ENCODE measurements around the gene ZBTB7C. TPM values are rescaled to one million over a fixed set of nuclear protein-coding genes. Genes with fewer than 3 reads are reported as not detected.

Gene ZBTB7C
- total RNA-seq, 4 donors from 2014 or later = 38.2 to 92.3 (median 52.4) TPM

DNA sequence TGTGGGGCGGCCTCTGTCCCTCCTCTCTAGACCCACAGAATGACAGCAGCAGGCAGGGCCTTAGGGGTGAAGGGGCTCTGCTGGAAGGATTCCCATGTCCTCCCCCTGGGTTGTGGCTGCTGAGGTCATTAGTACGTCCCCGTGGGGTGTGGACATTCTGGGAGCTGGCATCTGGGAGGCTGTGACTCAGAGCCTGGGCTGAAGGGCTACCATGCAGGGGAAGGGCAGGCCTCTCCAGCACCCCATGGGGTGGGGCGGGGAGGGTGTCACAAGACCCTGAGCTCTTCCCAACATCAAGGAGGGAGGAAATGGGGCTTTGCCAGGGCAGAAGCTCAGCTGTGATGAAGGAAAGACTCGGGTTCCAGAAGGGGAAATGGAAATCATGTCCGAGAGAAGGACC lies 373.0 kb downstream of the ZBTB7C start:
- Histone ChIP-seq H3K9me3 (no peaks in the 10 kb centered on the region), H3K27ac (peak overlapping the region; percentile 15 to 63 (median 53)), H3K36me3 (peaks cover 10 to 67% (median 16%) of the 10 kb centered on the region in 3 donors), H3K4me3 (no peak overlapping the region), H3K4me1 (peaks cover 19 to 84% (median 20%) of the 10 kb centered on the region in 3 donors), H3K27me3 (no peaks in the 10 kb centered on the region)
- 61 to 80% methylated on average over 3 of the region's 6 CpGs for WGBS, 2 donors
- intact Hi-C loops (cut with DNase I) = loop anchor here (10.0 kb wide), 2 partner anchors 309 to 409 kb away; no protein-coding TSS in a partner anchor
- DNase-seq = no peak
- TF ChIP-seq, protein P1, sequence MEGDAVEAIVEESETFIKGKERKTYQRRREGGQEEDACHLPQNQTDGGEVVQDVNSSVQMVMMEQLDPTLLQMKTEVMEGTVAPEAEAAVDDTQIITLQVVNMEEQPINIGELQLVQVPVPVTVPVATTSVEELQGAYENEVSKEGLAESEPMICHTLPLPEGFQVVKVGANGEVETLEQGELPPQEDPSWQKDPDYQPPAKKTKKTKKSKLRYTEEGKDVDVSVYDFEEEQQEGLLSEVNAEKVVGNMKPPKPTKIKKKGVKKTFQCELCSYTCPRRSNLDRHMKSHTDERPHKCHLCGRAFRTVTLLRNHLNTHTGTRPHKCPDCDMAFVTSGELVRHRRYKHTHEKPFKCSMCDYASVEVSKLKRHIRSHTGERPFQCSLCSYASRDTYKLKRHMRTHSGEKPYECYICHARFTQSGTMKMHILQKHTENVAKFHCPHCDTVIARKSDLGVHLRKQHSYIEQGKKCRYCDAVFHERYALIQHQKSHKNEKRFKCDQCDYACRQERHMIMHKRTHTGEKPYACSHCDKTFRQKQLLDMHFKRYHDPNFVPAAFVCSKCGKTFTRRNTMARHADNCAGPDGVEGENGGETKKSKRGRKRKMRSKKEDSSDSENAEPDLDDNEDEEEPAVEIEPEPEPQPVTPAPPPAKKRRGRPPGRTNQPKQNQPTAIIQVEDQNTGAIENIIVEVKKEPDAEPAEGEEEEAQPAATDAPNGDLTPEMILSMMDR (IDR thresholded peaks at IDR 0.05) = no peak
- no peak for TF ChIP-seq POLR2A (IDR thresholded peaks at IDR 0.05)

DNA sequence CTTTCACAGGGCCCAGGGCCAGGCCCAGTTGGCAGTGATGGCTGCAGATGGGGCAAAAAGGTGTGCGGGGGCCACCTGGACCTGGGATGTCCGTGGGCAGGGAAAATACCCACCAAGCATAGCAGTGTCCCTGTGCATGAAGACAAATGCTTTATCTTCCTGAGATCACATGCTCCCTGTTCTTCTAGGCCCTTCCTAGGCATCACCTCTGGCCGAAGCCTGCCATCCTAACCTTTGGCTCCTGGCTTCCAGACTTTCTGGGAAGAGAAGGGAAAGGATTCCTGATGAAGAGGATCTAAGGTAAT lies 373.7 kb downstream of the ZBTB7C start:
- no peaks in the 10 kb centered on the region for H3K27me3 ChIP-seq
- peaks cover 10 to 60% (median 10%) of the 10 kb centered on the region in 3 donors for H3K36me3 ChIP-seq
- 83 to 84% methylated on average over 1 to 3 of the region's 3 CpGs for WGBS, 2 donors
- no peak overlapping the region for H3K4me3 ChIP-seq
- H3K9me3 ChIP-seq = no peaks in the 10 kb centered on the region
- intact Hi-C loops (cut with DNase I) = loop anchor here (10.0 kb wide), 2 partner anchors 309 to 409 kb away; no protein-coding TSS in a partner anchor
- DNase-seq = no peak
- H3K27ac ChIP-seq = peak overlapping the region in 3 of 4 donors; percentile 44 to 63 (median 62)
- TF ChIP-seq, protein P1 (IDR thresholded peaks at IDR 0.05) = no peak
- no peak for TF ChIP-seq POLR2A (IDR thresholded peaks at IDR 0.05)
- peaks cover 24 to 92% (median 24%) of the 10 kb centered on the region in 3 donors for H3K4me1 ChIP-seq

DNA sequence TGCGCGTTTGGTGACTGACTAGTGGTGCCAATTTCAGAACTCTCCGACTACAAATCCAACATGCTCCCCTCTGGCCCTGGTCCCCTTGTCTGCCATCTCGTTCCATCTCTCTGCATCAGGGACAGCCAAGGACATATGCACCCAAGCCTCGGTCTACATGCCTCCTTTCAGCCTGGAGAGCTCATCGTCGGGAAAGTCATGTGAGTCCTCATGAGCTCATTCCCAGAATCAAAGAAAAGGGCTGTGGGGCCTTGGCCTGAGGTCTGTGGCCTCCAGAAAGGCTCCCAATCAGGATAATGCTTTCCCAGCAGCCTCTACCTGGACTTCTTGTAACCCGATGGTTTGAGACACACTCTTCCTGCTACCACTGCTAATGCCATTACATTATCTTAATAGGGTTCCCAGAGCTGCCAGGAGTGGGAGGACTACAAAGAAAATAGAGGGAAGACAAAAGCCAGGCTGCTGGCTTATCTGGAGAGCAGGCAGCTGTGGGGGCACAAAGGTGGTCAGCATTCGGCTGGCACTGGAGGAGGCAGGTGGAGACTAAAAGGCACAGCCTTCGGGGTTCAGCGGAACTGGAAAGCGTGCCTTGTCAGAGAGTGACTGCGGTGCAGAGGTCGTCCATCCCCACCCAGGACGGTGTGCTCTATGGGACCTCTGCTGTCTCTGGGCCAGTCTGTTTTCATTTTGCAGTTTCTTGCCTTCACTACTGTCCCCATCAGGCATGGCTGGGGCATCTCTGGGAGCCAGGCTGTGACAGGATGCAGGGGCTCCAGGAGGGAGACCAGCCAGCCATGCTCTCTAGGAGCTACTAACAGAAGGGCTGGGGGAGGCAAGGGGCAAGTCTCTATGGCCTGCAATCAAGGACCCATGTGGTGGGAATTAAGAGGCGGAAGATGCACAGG lies 374.3 kb downstream of the ZBTB7C start:
- Histone ChIP-seq H3K36me3 (peaks cover 4 to 54% (median 8%) of the 10 kb centered on the region in 3 donors), H3K4me1 (peaks cover 30 to 97% (median 30%) of the 10 kb centered on the region in 3 donors), H3K27ac (peak overlapping the region in 3 of 4 donors; percentile 35 to 63 (median 44)), H3K9me3 (no peaks in the 10 kb centered on the region), H3K4me3 (no peak overlapping the region), H3K27me3 (no peaks in the 10 kb centered on the region)
- intact Hi-C loops (cut with DNase I) = loop anchor here (10.0 kb wide), 2 partner anchors 310 to 410 kb away; no protein-coding TSS in a partner anchor
- WGBS, 2 donors = 84 to 90% methylated on average over 12 to 16 of the region's 16 CpGs
- no peak for TF ChIP-seq POLR2A (IDR thresholded peaks at IDR 0.05)
- TF ChIP-seq, protein P1 (IDR thresholded peaks at IDR 0.05) = no peak
- DNase-seq = no peak

DNA sequence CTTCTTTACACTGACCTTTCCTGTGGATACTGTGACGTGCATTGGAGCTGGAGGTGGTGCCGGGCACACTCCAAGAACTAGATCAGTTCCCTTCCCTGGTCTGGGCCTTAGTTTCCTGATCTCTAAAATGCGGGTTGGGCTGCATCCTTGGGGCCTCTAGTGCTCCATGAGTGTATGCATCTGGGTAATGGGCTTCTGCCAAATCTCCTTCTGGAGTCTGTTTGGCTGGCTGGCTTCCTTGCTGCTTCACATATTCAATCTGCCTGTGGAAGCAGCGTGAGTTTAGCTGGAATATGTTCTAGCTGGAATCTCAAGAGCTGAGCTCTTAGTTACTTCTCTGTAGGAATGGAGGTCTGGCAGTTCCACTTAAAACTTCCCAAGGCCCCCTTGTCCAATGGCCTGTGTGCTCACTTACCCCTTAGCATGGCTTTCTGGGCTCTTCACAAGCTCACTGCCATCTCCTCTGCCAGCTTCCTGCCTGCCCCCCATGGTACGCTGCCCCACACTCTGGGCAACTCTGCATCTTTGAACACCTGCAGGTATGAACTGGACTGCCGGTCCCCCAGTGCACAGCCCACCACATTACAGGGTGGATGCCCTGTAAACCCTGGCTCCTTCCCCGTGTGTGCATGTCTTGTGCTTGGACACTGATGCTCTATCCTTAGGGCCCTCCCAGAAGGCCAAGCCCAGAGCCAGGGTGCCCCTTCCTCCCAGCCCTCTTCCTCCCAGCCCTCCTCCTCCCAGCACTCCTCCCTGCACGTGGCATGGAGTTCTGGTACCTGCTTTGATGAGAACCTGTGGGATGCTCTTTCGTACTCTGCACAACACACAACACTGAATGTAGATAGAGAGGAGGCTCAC lies 375.2 kb downstream of the ZBTB7C start:
- Histone ChIP-seq H3K9me3 (no peaks in the 10 kb centered on the region), H3K27ac (peak overlapping the region; percentile 33 to 61 (median 40)), H3K27me3 (no peaks in the 10 kb centered on the region), H3K4me3 (no peak overlapping the region), H3K36me3 (peaks cover 0 to 53% (median 4%) of the 10 kb centered on the region in 3 donors), H3K4me1 (peaks cover 30 to 97% (median 35%) of the 10 kb centered on the region in 3 donors)
- DNase-seq = no peak
- WGBS, 2 donors = 75 to 76% methylated on average over 7 to 9 of the region's 9 CpGs
- intact Hi-C loops (cut with DNase I) = loop anchor here (10.0 kb wide), 2 partner anchors 311 to 411 kb away; no protein-coding TSS in a partner anchor
- TF ChIP-seq, protein P1 (IDR thresholded peaks at IDR 0.05) = no peak
- TF ChIP-seq POLR2A (IDR thresholded peaks at IDR 0.05) = no peak

Data from esophagus squamous epithelium (tissue), 5 donors.